Measurements from ENCODE around the gene OSBPL2. TPM values are rescaled to one million over a fixed set of nuclear protein-coding genes. Genes with fewer than 3 reads are reported as not detected.

OSBPL2 gene
- polyA plus RNA-seq, 6 donors from 2014 or later: 15.8 to 29.5 (median 17.7) TPM

GRCh38 chr20:62211216-62211615 lies 27.1 kb upstream of the OSBPL2 start:
- H3K9me3 Mint-ChIP-seq: no peaks in the 10 kb centered on the region
- no peaks in the 10 kb centered on the region for H3K4me1 Mint-ChIP-seq
- DNase-seq (no peak), ATAC-seq (ENCODE audit: low read depth in 2 of 2) (no peak)
- H3K27me3 Mint-ChIP-seq: peaks cover 0 to 47% (median 16%) of the 10 kb centered on the region in 3 donors
- no peak overlapping the region for H3K4me3 Mint-ChIP-seq
- no peak overlapping the region for H3K27ac Mint-ChIP-seq
- H3K36me3 Mint-ChIP-seq: no peaks in the 10 kb centered on the region

- Mint-ChIP-seq H3K4me3 (no peak overlapping the region), H3K9me3 (no peaks in the 10 kb centered on the region), H3K36me3 (no peaks in the 10 kb centered on the region), H3K27ac (no peak overlapping the region), H3K4me1 (no peaks in the 10 kb centered on the region), H3K27me3 (peaks cover 0 to 50% (median 17%) of the 10 kb centered on the region in 3 donors)
- ATAC-seq (ENCODE audit: low read depth in 2 of 2) (no peak), DNase-seq (no peak)
Measured at GRCh38 chr20:62211769-62212288, 26.5 kb upstream of the OSBPL2 start.

GRCh38 chr20:62212299-62212698 lies 26.0 kb upstream of the OSBPL2 start:
- Mint-ChIP-seq H3K27me3 (peaks cover 0 to 55% (median 22%) of the 10 kb centered on the region in 3 donors), H3K4me1 (no peaks in the 10 kb centered on the region), H3K36me3 (no peaks in the 10 kb centered on the region), H3K27ac (no peak overlapping the region), H3K4me3 (no peak overlapping the region), H3K9me3 (no peaks in the 10 kb centered on the region)
- DNase-seq (no peak), ATAC-seq (ENCODE audit: low read depth in 2 of 2) (no peak)

GRCh38 chr20:62214067-62214466 lies 24.3 kb upstream of the OSBPL2 start:
- DNase-seq (no peak), ATAC-seq (ENCODE audit: low read depth in 2 of 2) (no peak)
- Mint-ChIP-seq H3K27ac (no peak overlapping the region), H3K4me3 (no peak overlapping the region), H3K9me3 (no peaks in the 10 kb centered on the region), H3K27me3 (peaks cover 0 to 70% (median 28%) of the 10 kb centered on the region in 3 donors), H3K36me3 (no peaks in the 10 kb centered on the region), H3K4me1 (peaks cover under 1 to 2% (median 2%) of the 10 kb centered on the region in 3 donors)

- no peak for ATAC-seq (ENCODE audit: low read depth in 2 of 2)
- Mint-ChIP-seq H3K9me3 (no peaks in the 10 kb centered on the region), H3K4me3 (no peak overlapping the region), H3K27ac (no peak overlapping the region), H3K36me3 (no peaks in the 10 kb centered on the region), H3K4me1 (peaks cover 4 to 6% (median 4%) of the 10 kb centered on the region in 3 donors), H3K27me3 (peaks cover 0 to 72% (median 33%) of the 10 kb centered on the region in 3 donors)
- DNase-seq: no peak
Measured at GRCh38 chr20:62215020-62215990, 23.0 kb upstream of the OSBPL2 start.

- ATAC-seq (ENCODE audit: low read depth in 2 of 2) (no peak), DNase-seq (no peak)
- Mint-ChIP-seq H3K4me1 (peaks cover 6% of the 10 kb centered on the region in 3 donors), H3K27ac (no peak overlapping the region), H3K4me3 (no peak overlapping the region), H3K36me3 (no peaks in the 10 kb centered on the region), H3K27me3 (peaks cover 0 to 70% (median 38%) of the 10 kb centered on the region in 3 donors), H3K9me3 (no peaks in the 10 kb centered on the region)
Measured at GRCh38 chr20:62215991-62216635, 22.2 kb upstream of the OSBPL2 start.

- peaks cover 6 to 8% (median 7%) of the 10 kb centered on the region in 3 donors for H3K4me1 Mint-ChIP-seq
- H3K9me3 Mint-ChIP-seq: no peaks in the 10 kb centered on the region
- H3K4me3 Mint-ChIP-seq: no peak overlapping the region
- H3K36me3 Mint-ChIP-seq: no peaks in the 10 kb centered on the region
- DNase-seq (no peak), ATAC-seq (ENCODE audit: low read depth in 2 of 2) (no peak)
- H3K27ac Mint-ChIP-seq: no peak overlapping the region
- peaks cover 0 to 74% (median 43%) of the 10 kb centered on the region in 3 donors for H3K27me3 Mint-ChIP-seq
Measured at GRCh38 chr20:62216636-62217566, 21.4 kb upstream of the OSBPL2 start.

GRCh38 chr20:62217913-62218773 lies 20.2 kb upstream of the OSBPL2 start:
- Mint-ChIP-seq H3K4me1 (peaks cover 6 to 8% (median 7%) of the 10 kb centered on the region in 3 donors), H3K36me3 (no peaks in the 10 kb centered on the region), H3K4me3 (peak overlapping the region in 2 of 8 donors; percentile 12 to 42), H3K27me3 (peaks cover 3 to 78% (median 50%) of the 10 kb centered on the region in 3 donors), H3K27ac (no peak overlapping the region), H3K9me3 (no peaks in the 10 kb centered on the region)
- DNase-seq (no peak), ATAC-seq (ENCODE audit: low read depth in 2 of 2) (no peak)

GRCh38 chr20:62219101-62219991 lies 19.0 kb upstream of the OSBPL2 start:
- Mint-ChIP-seq H3K36me3 (no peaks in the 10 kb centered on the region), H3K27ac (no peak overlapping the region), H3K4me3 (peak overlapping the region in 7 of 8 donors; percentile 61 to 82 (median 67)), H3K4me1 (peaks cover 6 to 8% (median 7%) of the 10 kb centered on the region in 3 donors), H3K27me3 (peaks cover 4 to 83% (median 59%) of the 10 kb centered on the region in 3 donors), H3K9me3 (no peaks in the 10 kb centered on the region)
- DNase-seq (no peak), ATAC-seq (ENCODE audit: low read depth in 2 of 2) (peak; percentile 20 to 33)

- no peaks in the 10 kb centered on the region for H3K36me3 Mint-ChIP-seq
- H3K27ac Mint-ChIP-seq: no peak within 1 kb of the TSS
- peaks cover 0 to 3% (median 0%) of the 10 kb centered on the region in 7 donors for H3K9me3 Mint-ChIP-seq
- peak; percentile 75 to 83 for ATAC-seq (ENCODE audit: low read depth in 2 of 2)
- H3K27me3 Mint-ChIP-seq: peaks cover 8 to 85% (median 59%) of the 10 kb centered on the region in 3 donors
- DNase-seq: peak; percentile 41
- peaks cover 6 to 8% (median 7%) of the 10 kb centered on the region in 3 donors for H3K4me1 Mint-ChIP-seq
- H3K4me3 Mint-ChIP-seq: peak within 1 kb of the TSS in 7 of 8 donors; percentile 61 to 82 (median 67)
Measured at GRCh38 chr20:62219992-62220665, 18.2 kb upstream of the OSBPL2 start, which contains the start of gene HRH3. HRH3 (minus strand) TSS chr20:62220278; CDS start chr20:62219970, 308 bp downstream.

Measured in naive B cell (primary cell).